Activated CD4-positive, CD25-positive, alpha-beta regulatory T cell (primary cell): ENCODE measurements around the gene CD248.
"Not testable (repeated sequence)": the region's sequence is repeated elsewhere in the genome, so short reads cannot be mapped to it uniquely, and the experiment has no call there.

ENCODE experiments used
- DNase-seq, 4 experiments: peaks; one replicate each; lab custom pipeline; 2025; lab: John Stamatoyannopoulos, UW

Gene CD248

GRCh38 chr11:66276619-66277018, 40.2 kb downstream of the CD248 start:
- DNase-seq = not testable (repeated sequence)

GRCh38 chr11:66275984-66276612, 40.7 kb downstream of the CD248 start:
- DNase-seq = no peak

GRCh38 chr11:66275396-66275795, 41.4 kb downstream of the CD248 start:
- no peak for DNase-seq

GRCh38 chr11:66274219-66274618, 42.6 kb downstream of the CD248 start:
- DNase-seq = no peak

- no peak for DNase-seq
Observed at GRCh38 chr11:66272596-66272995, 44.2 kb downstream of the CD248 start.

GRCh38 chr11:66271816-66272215, 45.0 kb downstream of the CD248 start:
- DNase-seq = no peak

GRCh38 chr11:66268952-66269905, 47.6 kb downstream of the CD248 start:
- DNase-seq = no peak

- peak; percentile 97 to 100 (median 98) for DNase-seq
Observed at GRCh38 chr11:66268244-66268951, 48.4 kb downstream of the CD248 start, which contains the start of gene RAB1B. Gene RAB1B (plus strand): TSS chr11:66268639. CDS start chr11:66268680, 41 bp downstream.

GRCh38 chr11:66267379-66268243, 49.2 kb downstream of the CD248 start:
- peak; percentile 75 to 79 (median 77) for DNase-seq

GRCh38 chr11:66267039-66267378, 49.8 kb downstream of the CD248 start:
- no peak for DNase-seq

- no peak for DNase-seq
Observed at GRCh38 chr11:66266378-66267038, 50.3 kb downstream of the CD248 start.

GRCh38 chr11:66265531-66266377, 51.1 kb downstream of the CD248 start:
- DNase-seq = no peak

- peak in 1 of 4 experiments; percentile 27 for DNase-seq
Observed at GRCh38 chr11:66264914-66265313, 51.9 kb downstream of the CD248 start.
